GM21423 (cell line): ENCODE data around the gene ALDH3B1.
"Not testable (repeated sequence)": the region's sequence is repeated elsewhere in the genome, so short reads cannot be mapped to it uniquely, and the experiment has no call there.

Source experiments
- ATAC-seq: cut with Tn5 transposase; IDR thresholded peaks from one replicate; pipeline ENCODE4 v1.9.1; 2021; ENCODE audit warnings: mild to moderate bottlenecking, moderate library complexity; ENCODE audit not compliant: unreplicated experiment

The ALDH3B1 gene, protein sequence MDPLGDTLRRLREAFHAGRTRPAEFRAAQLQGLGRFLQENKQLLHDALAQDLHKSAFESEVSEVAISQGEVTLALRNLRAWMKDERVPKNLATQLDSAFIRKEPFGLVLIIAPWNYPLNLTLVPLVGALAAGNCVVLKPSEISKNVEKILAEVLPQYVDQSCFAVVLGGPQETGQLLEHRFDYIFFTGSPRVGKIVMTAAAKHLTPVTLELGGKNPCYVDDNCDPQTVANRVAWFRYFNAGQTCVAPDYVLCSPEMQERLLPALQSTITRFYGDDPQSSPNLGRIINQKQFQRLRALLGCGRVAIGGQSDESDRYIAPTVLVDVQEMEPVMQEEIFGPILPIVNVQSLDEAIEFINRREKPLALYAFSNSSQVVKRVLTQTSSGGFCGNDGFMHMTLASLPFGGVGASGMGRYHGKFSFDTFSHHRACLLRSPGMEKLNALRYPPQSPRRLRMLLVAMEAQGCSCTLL

DNA sequence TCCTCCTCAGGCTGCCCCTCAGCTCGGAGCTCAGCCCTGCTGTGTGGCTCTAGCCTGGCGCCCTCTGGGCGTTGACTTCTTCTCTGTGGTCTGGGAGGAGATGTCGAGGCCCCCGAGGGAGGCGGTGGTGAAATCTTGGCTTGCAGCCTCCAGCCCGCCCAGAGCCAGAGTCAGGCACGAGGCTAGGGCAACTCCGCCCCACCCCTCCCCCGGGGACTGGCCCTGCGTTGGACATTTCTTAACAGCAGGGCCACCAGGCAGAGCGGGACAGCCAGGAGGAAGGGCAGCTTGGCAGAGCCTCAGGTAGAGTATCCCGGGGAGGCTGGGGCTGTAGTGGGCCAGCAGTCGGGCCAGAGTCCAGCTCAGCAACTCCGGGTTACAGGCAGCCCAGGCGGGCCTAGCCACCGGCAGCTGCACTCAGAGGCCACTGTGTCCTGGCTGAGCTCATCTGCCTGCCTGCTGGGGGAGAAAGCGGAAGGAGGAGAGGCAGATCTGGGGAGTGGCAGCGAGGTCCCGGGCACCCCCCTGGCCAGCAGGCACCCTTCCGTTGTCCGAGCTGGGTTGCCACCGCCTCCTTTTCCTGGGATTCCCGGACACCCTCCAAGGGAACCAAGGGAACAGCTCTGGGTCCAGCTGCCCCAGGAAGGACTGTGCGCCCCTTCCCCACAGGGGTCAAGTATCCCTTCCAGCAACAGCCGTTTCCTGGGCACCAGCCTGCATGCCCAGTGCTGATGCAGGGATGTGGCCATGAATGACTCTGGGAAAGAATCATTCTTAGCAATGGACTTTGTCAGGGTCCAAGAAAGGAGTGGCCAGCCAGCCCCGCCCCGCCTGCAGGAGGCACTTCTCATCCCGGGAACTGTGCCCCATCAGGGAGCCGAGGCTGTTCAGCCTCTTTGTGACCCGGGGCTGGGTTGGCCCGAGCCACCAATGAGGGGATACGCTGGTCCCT, at the start of gene ALDH3B1:
Gene ALDH3B1 (plus strand): TSS at position 238 of the 952 bp plus-strand sequence. CDS start 4,971 bp downstream, outside the sequence.
- ATAC-seq, result no peak

DNA sequence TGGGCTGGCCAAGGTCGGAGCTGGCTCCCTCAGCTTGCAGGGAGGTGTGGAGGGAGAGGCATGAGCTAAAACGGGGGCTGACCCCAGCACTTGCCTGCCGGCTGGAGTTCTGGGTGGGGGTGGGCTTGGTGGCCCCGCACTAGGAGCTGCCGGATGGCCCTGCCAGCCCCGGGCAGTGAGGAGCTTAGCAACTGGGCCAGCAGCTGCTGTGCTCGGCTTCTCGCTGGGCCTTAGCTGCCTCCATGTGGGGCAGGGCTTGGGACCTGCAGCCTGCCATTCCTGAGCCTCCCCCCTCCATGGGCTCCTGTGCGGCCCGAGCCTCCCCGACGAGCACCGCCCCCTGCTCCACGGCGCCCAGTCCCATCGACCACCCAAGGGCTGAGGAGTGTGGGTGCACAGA, 46.9 kb upstream of the ALDH3B1 start:
- not testable (repeated sequence) for ATAC-seq

DNA sequence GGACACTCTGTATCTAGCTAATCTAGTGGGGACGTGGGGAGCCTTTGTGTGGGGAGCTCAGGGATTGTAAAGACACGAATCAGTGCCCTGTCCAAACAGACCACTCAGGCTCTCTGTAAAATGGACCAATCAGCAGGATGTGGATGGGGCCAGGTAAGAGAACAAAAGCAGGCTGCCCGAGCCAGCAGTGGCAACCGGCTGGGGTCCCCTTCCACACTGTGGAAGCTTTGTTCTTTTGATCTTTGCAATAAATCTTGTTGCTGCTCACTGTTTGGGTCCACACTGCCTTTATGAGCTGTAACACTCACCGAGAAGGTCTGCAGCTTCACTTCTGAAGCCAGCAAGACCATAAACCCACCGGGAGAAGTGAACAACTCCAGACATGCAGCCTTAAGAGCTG, 46.2 kb upstream of the ALDH3B1 start:
- ATAC-seq, result not testable (repeated sequence)

GRCh38 chr11:67964746-67965145, 45.4 kb upstream of the ALDH3B1 start:
- not testable (repeated sequence) for ATAC-seq

DNA sequence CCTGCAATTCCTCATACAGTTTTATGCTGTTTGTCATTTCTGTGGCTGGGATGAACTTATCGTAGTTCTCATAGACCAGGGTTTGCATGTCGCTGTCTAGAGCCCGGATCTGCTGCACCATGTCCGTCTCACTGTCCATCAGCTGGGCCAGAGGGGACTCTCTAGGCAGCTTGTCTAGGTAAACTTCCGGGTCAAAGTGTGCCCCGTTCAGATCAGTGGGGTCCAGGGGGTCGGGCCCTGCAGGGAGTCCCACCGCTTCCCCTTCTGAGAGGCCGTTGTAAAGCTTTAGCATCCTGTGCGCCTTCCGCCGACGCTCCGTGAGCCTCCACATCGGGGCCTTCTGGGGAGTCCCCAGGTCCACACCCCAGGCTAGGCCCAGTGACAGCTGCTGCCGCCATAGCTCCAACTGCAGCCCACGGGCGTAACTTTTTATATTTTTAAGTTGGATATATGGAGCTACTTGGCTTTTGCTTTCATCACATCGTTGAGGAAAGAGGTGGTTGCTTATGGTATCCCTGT, 44.2 kb upstream of the ALDH3B1 start:
- not testable (repeated sequence) for ATAC-seq

DNA sequence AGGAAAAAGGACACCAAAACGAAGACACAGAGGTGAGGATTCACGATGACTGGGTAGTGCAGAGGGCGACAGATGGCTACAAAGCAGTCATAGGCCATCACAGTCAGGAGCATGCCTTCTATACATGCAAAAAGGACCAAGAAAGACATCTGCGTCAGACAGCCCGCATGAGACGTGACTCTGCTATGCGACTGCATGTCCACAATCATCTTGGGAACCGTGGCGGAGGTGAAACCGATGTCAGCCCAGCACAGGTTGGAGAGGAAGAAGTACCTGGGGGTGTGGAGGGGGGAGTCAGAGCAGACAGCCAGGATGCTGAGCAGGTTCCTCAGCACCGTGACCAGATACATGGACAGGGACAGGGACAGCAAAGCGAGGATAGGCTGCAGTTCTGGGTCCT, 35.4 kb upstream of the ALDH3B1 start:
- ATAC-seq, result not testable (repeated sequence)

GRCh38 chr11:67978766-67979418, 31.2 kb upstream of the ALDH3B1 start:
- not testable (repeated sequence) for ATAC-seq

DNA sequence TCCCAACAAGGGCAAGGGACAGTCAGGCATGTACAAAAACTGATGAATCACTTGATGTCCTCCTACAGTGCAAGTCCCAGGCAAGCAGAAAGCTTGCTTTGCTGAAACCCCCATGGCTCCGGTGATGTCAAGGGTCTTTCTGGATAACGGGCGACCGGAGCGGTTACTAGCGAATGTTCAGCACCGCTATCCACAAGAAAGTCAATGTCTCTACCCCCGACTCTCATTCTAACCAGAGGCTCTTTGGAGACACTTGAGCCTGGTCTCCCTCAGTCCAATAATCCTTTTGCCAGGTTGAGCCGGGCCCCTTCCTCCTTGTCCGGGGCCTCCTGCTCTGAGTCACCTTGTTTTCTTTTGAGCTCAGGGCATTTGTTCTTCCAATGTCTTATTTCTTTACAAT, 28.9 kb upstream of the ALDH3B1 start:
- ATAC-seq, result not testable (repeated sequence)

- ATAC-seq, result not testable (repeated sequence)
Measured at GRCh38 chr11:67982255-67982857, 27.8 kb upstream of the ALDH3B1 start.

DNA sequence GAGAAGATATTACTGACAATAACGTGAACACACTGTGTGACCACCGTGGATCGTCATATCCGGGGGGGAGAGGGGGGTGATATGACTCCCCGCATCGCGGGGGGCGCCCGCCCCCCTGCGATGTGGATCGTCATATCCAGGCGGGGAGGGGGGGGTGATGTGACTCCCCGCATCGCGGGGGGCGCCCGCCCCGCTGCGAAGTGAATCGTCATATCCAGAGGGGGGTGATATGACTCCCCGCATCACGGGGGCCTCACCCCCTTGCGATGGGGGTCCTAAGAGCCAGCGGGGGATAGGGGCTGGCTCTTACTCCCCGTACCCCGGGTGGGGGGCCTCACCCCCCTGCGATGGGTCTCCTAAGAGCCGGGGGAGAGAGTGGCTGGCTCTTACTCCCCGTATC, 26.2 kb upstream of the ALDH3B1 start:
- no peak for ATAC-seq

- not testable (repeated sequence) for ATAC-seq
Measured at GRCh38 chr11:67985302-67985701, 24.8 kb upstream of the ALDH3B1 start.

DNA sequence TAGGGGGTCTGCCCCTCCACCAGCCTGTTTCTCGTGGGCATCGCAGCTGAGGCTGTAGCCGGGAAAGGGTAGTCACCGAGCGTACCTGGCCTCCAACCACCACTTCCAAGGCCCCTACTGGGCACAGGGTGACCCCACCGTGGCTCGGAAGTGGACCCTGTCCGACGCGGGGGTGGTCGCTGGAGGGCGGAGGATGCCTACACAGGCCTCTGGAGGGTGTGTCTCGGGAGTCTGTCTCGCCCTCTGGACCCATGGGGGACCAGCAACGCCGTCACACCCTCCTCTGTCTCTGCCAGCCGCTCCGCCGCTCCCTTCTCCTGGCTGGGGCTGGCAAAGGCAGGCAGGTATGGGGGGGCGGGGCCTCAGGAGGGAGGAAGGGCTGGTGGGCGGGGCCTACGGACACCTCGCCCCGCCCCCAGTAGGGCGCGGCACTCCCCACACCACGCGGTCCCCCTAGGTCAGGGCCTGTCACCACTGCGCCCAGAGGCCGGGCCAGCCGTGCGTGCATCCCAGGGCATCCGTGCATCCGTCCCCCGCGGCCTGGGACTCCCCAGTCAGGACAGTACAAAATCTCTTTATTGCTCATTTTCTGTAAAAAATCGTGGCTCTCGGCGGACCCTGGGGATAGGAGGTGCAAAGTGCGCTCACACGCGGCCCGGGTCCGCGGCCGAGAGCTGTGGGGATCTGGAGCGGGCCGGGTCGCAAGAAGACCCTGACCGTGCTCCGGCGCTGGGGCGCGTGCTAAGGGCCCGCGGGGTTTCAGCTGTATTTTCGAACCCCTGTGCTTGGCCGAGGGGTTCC, 19.4 kb upstream of the ALDH3B1 start:
- not testable (repeated sequence) for ATAC-seq

- ATAC-seq, result not testable (repeated sequence)
Measured at GRCh38 chr11:67991347-67992121, 18.6 kb upstream of the ALDH3B1 start.

DNA sequence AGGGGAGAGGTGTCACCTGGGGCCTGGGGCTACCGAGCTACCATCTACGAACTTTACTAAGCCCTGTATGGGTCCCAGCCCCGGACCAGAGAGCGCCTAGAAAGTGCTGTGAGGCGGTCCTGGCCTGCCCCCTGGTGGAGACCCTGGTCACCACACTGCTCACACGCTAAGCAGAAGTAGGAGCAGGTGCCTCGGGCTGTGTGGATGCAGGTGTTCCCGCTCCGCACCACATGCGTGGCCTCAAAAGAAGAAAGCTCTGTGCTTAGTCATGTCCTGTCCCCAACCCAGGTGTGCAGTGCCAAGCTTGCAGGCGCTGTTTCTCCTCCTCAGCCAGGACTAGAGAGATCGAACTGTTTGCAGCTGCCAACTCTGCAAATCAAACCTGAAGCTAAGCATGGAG, 16.3 kb upstream of the ALDH3B1 start:
- ATAC-seq, result not testable (repeated sequence)

DNA sequence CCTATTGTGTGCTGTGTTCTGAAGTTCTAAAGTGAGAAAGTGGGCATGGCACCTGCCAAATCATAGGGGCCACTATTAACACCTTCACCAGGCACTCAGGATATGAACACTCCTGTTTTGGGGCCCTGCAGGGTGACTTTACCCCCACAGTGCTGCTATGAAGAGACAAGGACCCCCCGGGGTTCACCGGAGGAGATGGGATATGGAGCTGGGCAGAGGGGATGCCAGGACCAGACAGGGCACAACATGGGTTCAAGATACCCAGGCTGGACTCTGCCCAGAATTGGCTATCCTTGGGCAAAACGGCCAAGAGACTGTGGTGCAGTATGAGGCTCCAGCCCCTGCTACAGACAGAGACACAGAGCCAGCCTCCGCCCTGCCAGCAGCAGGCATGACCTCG, 15.7 kb upstream of the ALDH3B1 start:
- ATAC-seq, result not testable (repeated sequence)

- not testable (repeated sequence) for ATAC-seq
Measured at GRCh38 chr11:67995129-67995528, 15.0 kb upstream of the ALDH3B1 start.

- not testable (repeated sequence) for ATAC-seq
Measured at GRCh38 chr11:67995579-67995978, 14.5 kb upstream of the ALDH3B1 start.

GRCh38 chr11:67996051-67996450, 14.1 kb upstream of the ALDH3B1 start:
- no peak for ATAC-seq
